ENCODE results near the gene UGT1A4. TPM values are rescaled to one million over a fixed set of nuclear protein-coding genes. Genes with fewer than 3 reads are reported as not detected.

The UGT1A4 gene
- total and polyA plus RNA-seq, 9 of the 15 experiments (the other 6 are each of a cell fraction or from before 2014, with no cell fraction given) = not detected

DNA sequence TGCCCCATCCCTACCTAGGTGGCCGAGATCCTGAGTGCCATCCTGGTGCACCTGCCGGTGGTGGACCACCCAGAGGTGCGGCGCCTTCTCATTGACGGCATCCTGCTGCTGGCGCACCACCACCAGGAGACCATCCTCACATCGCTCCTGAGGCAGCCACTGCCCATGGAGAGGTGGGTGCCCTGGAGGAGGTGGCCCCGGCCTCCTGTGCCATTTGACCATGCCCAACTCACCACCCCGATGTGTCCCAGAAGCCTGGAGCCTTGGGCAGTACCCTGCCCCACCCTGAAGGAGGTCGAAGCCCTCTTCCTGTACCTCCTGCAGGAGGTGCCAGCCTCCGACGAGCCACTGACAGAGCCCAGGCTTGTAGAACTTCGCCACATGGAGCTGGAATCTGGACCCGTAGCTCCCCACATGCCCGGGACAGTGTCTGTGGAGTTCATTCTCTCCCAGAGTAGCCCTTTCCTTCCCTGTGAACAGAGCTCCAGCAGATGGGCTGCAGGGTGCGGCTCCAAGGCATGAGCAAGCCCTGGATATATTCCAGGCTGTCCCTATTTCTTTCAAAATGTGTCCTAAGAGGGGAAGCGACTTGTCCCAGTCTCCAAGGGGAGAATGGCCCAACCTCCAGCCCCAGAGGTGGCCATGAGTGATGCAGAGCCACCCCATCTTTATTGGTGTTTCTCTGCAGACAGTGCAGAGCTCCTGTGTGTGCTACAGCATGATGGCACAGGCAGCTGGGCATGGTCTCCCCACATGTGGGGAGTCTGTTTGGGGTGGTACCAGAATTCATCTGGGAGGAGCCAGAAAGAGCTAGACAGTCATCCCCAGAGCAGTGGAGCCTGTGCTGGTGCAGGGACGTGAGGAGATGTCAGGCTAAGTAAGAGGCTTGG lies 101.6 kb downstream of the UGT1A4 start (continued):
- TF ChIP-seq CREB1 (IDR thresholded peaks at IDR 0.05) (no peak), CREB1 (CRISPR knock-in tag; IDR thresholded peaks at IDR 0.05) (no peak), MTF1 (CRISPR knock-in tag; IDR thresholded peaks at IDR 0.05; ENCODE audit: borderline replicate concordance) (no peak), FOS (IDR thresholded peaks at IDR 0.05; ENCODE audit: extremely low read depth, insufficient read length) (no peak), PRPF4 (IDR thresholded peaks at IDR 0.05; ENCODE audit: insufficient read depth, low read depth, low read length, poor library complexity, severe bottlenecking) (no peak), ZNF143 (CRISPR knock-in tag; IDR thresholded peaks at IDR 0.05) (no peak), POLR3A (IDR thresholded peaks at IDR 0.05; ENCODE audit: borderline replicate concordance, extremely low read depth, insufficient read depth, insufficient read length) (no peak), NR2C2 (CRISPR knock-in tag; IDR thresholded peaks at IDR 0.05) (no peak), NR2C2 (tag; IDR thresholded peaks at IDR 0.05) (no peak)

DNA sequence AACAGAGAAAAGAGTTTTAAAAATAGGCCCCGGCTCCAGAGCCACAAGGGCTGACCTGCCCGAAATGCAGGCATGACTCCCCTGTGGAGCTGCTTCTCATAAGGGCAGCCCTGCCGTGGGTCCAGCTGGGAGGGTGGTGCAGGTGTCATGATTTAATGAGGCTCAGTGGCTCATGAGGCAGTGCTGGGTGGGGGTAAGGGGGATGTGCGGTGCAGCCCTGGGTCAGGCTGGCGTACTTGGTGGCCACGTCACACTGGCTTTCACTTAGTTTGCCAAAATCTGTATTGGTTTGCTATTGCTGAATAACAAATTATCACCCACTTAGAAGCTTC lies 102.2 kb downstream of the UGT1A4 start:
- BruUV-seq (replicated peaks) = no TSS peak
- Histone ChIP-seq H3K36me3 (ENCODE audit: control insufficient read depth, insufficient read depth, low read length) (no peaks in the 10 kb centered on the region), H3K27ac (ENCODE audit: extremely low read depth, low read depth, low read length) (no peak overlapping the region), H3K79me2 (ENCODE audit: control insufficient read depth, insufficient read depth, low read length) (no peaks in the 10 kb centered on the region), H3K4me2 (ENCODE audit: insufficient read depth, low read length) (no peak overlapping the region), H3K27me3 (ENCODE audit: control insufficient read depth in 2 of 2, insufficient read depth in 2 of 2, low read length in 2 of 2) (peaks cover 2 to 62% of the 10 kb centered on the region in 2 experiments; a peak in 3 of 5 replicates), H3K9me1 (ENCODE audit: control insufficient read depth, insufficient read depth, low read length) (no peaks in the 10 kb centered on the region), H3K4me3 (no peak overlapping the region), H3K9me3 (replicated peaks; ENCODE audit: control insufficient read depth, insufficient read depth, low read depth, low read length) (no peaks in the 10 kb centered on the region), H2AFZ (ENCODE audit: low read depth, low read length) (no peak overlapping the region), H3K4me1 (replicated peaks in 1 of 2; ENCODE audit: control insufficient read depth in 2 of 2, insufficient read depth in 2 of 2, low read length in 2 of 2) (no peaks in the 10 kb centered on the region; a peak in 1 of 5 replicates), H3K9ac (ENCODE audit: insufficient read depth in 1 of 2, low read depth in 2 of 2, low read length in 2 of 2) (no peak overlapping the region), H4K20me1 (replicated peaks; ENCODE audit: control insufficient read depth, insufficient read depth, low read length) (no peaks in the 10 kb centered on the region; the same call in 1 of the 2 replicates)
- intact Hi-C loops (cut with micrococcal nuclease) (no loop called here), in situ Hi-C loops (cut with MboI) (no loop called here)
- DNase-seq (ENCODE audit: extremely low read depth in 1 of 4, low spot score in 3 of 4) (no peak), FAIRE-seq (no peak), ATAC-seq (no peak)
- TF ChIP-seq ZNF324 (CRISPR knock-in tag; IDR thresholded peaks at IDR 0.05) = no peak
- TF ChIP-seq, protein P1, sequence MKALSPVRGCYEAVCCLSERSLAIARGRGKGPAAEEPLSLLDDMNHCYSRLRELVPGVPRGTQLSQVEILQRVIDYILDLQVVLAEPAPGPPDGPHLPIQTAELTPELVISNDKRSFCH (CRISPR knock-in tag; IDR thresholded peaks at IDR 0.05) = no peak
- TF ChIP-seq, protein P1 (tag; IDR thresholded peaks at IDR 0.05) = no peak
- no peak for TF ChIP-seq DNMT1 (IDR thresholded peaks at IDR 0.05)
- no peak for TF ChIP-seq KAT7 (CRISPR knock-in tag; IDR thresholded peaks at IDR 0.05; ENCODE audit: borderline replicate concordance)
- TF ChIP-seq MYC (IDR thresholded peaks at IDR 0.05; ENCODE audit: low read depth, low read length) = no peak
- no peak for TF ChIP-seq MYC (CRISPR knock-in tag; IDR thresholded peaks at IDR 0.05; ENCODE audit: borderline replicate concordance, low read depth)
- no peak for TF ChIP-seq ZNF445 (CRISPR knock-in tag; IDR thresholded peaks at IDR 0.05; ENCODE audit: low read depth)
- TF ChIP-seq CBX3 (IDR thresholded peaks at IDR 0.05; ENCODE audit: borderline replicate concordance in 1 of 2, low read length in 2 of 2) = no peak
- ChIA-PET CTCF (ENCODE audit: low intra/inter-chr PET ratio) (no interaction called here), POLR2A (interaction anchor here (0.6 kb wide), 2 partner anchors 30 to 58 kb away, joined by 3 to 4 read pairs; no protein-coding TSS in a partner anchor)
- 0% methylated on average over 6 of the region's 6 CpGs for WGBS (ENCODE audit: insufficient coverage, low coverage, missing lambda C conversion rate)

All from K562 (cell line).